ENCODE measurements around the gene SLC38A6.

- TF ChIP-seq, protein P1, sequence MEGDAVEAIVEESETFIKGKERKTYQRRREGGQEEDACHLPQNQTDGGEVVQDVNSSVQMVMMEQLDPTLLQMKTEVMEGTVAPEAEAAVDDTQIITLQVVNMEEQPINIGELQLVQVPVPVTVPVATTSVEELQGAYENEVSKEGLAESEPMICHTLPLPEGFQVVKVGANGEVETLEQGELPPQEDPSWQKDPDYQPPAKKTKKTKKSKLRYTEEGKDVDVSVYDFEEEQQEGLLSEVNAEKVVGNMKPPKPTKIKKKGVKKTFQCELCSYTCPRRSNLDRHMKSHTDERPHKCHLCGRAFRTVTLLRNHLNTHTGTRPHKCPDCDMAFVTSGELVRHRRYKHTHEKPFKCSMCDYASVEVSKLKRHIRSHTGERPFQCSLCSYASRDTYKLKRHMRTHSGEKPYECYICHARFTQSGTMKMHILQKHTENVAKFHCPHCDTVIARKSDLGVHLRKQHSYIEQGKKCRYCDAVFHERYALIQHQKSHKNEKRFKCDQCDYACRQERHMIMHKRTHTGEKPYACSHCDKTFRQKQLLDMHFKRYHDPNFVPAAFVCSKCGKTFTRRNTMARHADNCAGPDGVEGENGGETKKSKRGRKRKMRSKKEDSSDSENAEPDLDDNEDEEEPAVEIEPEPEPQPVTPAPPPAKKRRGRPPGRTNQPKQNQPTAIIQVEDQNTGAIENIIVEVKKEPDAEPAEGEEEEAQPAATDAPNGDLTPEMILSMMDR (IDR thresholded peaks at IDR 0.05): no peak
- no peak for TF ChIP-seq POLR2AphosphoS5 (IDR thresholded peaks at IDR 0.05)
Observed at GRCh38 chr14:61041704-61042103, 60.7 kb downstream of the SLC38A6 start.
